GM19438 (cell line): Measurements from ENCODE around the gene DCC.
"Not testable (repeated sequence)": the region's sequence is repeated elsewhere in the genome, so short reads cannot be mapped to it uniquely, and the experiment has no call there.

Experiments
- ATAC-seq: cut with Tn5 transposase; IDR thresholded peaks from one replicate; pipeline ENCODE4 v1.9.1; 2021; ENCODE audit warnings: low read depth; ENCODE audit not compliant: unreplicated experiment

The DCC gene

DNA sequence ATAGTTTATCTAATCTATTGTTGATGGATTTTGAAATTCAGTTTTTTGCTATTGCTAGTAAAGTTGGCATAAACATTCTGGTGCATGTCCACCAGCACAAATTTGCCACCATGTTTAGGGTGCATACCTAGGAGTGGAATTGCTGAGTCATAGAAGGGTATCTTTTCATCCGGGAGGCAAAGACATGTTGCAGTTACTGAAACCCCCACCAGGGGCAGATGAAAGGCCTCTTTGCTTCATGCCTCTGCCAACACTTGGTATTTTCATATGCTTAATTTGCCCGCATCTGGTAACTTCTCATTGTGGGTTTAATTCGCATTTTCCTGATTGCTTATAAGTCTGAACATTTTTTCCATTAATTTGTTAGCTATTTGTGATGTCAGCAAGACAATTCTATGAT, 8.2 kb downstream of the DCC start:
- ATAC-seq: no peak

DNA sequence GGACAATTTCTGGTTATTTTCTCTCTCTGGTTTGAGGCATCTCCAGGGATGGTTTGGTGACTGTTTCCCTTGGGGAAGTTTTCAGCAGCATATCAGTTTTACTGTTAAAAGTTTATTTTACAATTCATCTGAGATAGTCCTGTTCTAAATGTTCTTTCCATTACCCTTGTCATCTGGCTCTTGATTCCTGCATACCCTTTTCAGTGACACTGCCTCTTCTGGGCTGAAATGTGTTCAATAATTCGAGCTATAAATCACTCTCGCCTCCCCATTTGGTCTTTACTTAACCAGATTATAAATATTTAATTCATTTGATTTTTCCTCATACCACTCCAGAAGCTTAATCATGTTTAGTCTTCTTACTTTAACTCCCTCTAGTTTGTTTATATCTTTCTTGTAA, 9.5 kb downstream of the DCC start:
- ATAC-seq: no peak

DNA sequence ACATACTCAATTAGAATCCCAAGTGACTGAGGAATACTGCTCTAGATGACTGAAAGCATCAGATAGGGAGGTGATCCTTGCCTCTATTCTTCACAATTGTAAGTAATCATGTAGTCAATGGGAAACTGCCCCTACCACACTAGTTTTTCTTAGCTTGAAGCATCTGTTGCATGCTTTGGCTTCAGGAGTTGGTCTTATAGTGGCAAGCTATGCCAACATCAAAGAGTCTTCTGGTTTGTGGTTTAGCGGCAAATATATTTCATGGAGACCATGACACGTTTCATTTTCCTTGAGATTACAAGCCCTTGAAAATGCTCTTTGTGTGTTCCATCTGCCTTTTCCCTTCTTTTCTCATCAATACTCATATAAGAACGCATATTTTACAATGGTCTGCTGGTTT, 12.9 kb downstream of the DCC start:
- no peak for ATAC-seq

DNA sequence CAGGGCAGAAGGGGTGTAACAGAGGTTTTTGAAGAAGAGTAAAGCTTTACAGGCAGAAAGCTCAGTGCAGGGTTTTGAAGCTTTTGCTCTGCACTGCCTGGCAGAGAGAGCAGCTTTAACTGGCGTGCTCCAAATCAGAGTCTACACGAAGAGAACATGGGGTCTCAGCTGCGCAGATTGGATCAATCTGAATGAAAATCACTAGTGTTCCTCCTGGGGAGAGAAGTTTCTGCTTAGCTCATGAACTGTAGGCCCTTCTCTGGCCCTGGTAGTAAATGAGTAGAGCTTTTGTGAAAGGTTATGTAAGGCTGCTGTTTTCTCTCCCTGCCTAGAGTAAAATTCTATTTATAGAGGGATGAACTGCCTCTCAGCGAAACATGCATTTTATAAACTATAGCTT, 13.6 kb downstream of the DCC start:
- ATAC-seq: no peak

DNA sequence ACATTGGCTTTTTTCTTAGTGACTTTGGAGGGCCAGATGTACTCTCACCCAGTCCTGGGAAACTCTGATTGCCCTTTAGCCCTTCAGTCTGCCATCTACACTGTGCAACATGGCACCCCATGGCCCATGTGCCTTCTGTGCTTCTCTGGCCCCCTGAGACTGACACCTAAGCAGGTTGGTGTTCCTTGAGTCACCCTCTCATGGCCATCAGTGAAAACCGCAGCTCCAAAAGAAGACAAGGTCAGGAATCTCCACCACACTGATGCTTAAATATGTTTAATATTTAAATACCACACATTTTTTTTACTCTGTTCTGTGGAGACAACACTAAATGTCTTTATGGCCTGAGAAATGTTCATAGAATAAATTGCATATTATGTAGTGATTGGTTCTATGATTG, 23.9 kb downstream of the DCC start:
- ATAC-seq: no peak

DNA sequence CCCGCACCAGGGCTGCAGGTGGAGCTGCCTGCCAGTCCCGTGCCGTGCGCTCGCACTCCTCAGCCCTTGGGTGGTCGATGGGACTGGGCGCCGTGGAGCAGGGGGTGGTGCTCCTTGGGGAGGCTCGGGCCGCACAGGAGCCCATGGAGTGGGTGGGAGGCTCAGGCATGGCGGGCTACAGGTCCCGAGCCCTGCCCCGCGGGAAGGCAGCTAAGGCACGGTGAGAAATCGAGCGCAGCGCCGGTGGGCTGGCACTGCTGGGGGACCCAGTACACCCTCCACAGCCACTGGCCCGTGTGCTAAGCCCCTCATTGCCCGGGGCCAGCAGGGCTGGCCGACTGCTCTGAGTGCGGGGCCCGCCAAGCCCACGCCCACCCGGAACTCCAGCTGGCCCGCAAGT, 26.9 kb downstream of the DCC start:
- not testable (repeated sequence) for ATAC-seq

DNA sequence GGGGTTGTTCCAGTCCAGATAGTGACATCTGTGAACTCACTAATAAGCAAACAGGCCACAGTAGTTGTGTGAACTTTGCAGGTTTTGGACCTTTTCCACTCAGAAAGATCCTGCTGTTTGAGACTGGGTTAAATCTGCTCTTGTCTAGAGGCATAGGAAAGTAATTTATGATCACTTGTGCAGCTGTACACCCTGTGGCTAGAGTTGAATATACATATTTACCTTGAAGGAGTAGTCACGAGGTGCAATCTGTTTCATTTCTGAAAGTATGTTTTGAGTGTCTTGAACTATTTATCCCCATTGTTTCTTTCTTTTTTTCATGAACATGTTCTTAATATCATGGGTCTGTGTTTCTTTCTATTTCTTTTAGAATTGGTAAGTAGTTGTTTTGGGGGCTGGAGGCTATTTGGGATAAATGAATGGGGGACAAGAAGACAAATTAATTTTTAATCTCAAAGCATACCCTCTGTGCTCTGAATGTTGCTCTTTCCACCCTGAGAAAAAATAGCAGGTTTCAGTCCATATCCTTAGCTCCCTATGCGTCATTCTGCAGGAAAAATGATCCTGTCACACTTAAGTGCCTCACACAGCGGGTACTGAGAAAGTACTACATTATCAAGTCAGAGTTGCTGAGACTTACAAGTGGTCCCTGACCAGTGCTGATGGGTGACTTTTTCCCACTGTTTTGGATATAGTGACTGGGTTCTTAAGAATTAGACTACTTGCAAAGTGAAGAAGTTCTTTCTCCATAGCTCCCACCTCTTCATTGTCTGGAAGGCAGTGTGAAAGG, 28.2 kb downstream of the DCC start:
- ATAC-seq: no peak

DNA sequence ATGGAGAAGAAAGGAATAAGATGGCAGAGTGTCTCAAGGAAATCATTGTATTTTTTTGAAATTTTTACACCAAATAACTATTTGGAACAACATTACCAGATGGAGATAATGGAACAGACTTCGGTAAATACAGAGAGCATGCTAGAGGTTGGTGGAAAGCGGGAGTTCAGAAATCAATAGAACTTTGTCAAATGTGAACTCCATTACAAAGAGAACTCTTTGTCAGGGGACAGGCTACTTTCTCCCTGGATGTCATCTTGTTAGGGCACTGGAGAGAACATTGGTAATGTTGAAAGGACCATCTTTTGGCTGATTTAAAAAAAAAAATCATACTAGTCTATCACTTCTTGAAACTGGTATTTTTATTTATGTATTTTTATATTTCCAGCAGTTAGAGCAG, 30.8 kb downstream of the DCC start:
- ATAC-seq: no peak

DNA sequence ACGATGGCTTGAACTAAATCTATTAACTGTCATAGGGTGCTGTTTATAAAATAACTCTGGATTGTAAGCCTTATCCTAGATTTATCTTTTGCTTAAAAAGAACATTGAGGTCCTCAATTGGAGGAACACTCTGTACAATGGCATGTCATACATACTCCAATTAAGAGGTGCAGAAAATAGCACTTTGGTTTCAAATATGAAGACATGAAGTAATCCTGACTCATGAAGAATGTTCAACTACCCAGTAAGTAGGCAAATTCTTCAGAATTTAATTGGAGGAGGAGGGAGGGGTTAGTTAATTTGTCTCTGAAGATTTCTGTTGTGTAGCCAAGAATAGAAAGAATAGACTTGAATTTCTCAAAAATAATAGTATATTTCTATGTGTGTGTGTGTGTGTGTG, 36.1 kb downstream of the DCC start:
- ATAC-seq: no peak

DNA sequence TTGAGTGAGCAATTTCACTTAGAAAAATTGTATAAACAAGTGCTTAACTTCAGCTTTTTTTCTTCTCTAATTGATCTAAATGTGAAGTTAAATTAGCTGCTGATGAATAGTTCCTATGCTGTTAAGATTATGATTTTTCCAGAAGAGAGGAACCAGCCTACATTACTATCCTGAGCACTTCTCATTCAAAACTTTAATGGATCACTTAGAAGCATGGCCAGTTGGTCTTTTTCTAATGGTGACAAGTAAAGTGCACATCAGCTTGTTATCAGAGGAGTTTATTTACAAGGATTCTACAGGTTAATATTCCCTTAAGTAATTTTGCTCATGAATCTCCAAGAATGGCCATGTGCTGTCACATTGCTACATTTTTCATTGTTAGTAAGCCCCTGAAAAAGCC, 37.1 kb downstream of the DCC start:
- ATAC-seq: no peak

DNA sequence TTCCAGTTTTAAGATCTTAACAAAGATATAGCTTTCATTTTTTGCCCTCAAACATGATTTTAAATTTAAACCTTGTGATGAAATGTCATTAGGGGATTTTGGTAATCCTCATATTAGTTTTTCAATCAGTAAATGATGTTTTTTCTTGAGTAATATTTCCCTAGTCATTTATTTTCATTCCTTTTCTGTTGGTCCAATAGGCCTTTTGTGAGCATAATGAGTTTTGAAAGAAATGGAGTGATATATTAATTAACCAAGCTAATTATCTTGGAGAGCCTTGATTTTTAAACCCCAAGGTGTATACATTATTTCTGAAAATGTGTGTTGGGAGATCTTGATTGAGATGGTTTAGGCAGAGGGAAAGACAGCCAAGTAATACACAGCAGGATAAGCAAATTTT, 46.3 kb downstream of the DCC start:
- ATAC-seq: no peak

DNA sequence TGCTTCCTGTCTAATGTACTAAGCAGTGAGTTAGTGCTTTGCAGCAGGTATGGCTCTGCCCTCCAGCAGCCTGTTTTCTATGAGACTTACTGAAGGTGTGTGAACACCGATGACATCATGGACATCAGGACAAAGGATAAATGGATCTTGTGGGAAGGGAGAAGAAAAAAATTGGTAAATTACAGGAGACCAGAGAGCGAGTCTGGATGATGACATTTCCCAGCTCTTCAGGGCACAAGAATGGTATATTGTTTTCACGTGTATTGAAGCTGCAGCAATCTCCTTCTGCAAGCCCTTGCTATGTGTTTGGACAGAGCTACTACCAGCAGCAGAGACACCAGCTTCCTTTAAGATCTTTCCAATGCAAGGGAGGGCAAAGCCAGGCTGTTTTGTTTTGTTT, 47.2 kb downstream of the DCC start:
- no peak for ATAC-seq

DNA sequence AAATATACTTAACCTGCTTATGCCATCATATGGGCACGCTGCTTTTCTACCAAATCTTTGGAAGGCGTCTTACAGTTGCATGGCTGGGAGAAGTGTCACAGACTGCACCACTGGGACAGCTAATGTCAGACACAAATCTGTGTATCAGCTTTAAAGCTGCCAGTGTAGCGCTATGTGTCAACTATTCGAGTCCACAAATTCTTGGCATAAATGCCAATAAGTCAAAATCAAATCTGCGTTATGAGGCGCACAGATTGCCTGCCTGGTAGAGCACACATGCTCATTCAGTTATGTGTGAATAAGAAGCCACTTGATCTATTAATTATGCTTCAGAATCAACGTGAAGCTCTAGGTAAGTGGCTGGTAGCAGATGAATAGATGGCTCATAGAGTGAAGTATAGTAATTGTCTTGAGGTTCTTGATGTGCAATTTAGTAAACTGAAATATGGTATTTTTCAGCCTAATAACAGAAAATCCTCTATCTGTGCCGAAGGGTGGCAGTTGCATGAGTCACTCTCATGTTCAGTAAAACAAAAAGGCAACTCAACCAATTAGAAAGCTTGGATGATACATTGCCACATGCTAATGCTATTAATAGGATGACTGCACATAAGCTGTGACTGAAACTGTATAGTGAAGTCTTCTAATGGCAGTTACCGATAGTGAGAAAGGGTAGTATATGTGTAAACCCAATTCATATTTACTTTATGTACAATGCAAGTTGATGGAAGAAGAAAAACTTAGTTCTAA, 52.0 kb downstream of the DCC start:
- ATAC-seq: no peak

DNA sequence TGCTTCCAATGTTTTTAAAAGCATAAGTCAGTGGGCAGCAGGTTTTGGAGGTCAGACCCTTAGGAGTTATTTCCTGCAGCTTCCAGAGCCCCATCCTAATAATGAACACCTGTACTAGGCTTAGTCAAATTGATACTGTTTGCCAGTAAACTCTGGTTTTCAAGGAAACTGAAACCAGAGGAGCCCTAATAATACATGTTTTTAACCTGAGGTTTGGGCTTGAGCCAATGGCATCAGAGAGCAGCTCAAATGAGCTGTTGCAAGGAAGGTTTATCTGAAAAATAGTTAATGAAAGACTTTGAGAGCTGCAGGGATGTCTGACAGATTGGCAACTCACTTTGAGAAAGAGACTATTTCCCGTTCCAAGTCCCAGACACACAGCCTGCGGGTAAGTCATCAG, 54.6 kb downstream of the DCC start:
- ATAC-seq: peak; percentile 73

DNA sequence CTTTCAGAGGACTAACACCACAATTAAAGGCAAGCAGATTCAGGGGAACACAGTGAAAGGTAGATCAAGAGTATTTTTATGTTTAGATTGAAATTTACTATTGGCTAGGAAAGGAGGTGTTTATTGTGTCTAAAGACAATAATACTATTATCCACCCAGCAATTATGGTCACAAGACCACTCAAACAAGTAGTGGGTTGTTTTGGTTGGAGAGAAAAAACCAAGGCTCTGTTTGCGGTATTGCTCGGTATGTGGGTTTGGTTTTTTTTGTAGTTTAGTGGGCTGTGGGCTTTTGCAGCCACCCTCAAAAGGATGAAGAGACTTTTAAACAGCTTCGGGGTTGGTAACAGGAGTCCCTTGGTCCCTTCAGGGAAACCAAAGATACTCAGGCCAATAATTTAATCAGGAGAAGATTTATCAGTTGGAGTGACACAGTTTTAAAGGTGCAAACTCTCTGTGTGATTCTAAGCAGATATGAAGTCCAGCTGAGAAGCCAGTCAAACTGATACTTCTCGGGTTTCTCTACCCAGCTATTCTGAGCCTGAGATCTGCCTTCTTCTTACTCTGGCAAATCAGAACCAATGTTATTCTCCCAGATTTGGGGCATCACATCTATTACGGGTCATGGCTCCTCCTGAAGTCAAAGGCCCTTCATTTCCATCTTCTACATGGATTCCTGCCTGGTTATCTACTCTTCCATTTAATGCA, 55.3 kb downstream of the DCC start:
- no peak for ATAC-seq

DNA sequence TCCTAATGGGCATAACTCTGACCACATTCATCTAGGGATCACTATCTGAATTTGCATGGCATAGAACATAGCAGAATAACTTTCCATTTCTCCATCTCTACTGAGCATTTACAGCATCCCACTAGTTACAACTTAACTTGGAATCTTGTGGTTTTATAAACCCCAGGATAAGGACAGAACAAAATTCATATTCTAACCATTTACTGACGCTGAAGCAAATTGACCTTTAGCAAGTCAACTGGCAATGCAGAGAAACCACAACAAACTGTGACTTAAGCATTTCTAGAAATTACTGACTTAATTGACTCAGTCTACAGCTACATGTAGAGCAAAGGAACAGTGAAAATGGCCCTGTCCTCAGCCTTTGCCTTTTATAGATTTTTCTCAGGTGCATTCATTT, 61.2 kb downstream of the DCC start:
- ATAC-seq: no peak

DNA sequence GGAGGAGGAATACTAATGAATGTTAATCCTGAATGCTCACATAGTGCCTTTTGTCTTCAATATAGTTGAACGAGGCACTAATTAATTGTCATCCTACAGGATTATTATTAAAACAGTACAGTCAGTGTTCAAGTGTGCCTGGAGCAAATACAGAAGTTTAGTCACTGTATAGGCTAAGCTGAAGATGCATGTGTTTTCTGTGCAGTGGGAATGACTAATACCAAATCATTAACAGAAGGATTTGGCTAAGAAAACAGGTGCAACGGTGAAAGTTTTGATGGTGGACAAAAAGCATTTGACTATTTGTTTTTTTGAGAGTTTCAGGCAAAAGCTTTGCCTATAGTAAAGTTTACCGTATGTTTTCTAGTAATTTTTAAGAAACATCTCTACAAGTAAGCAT, 62.8 kb downstream of the DCC start:
- no peak for ATAC-seq

DNA sequence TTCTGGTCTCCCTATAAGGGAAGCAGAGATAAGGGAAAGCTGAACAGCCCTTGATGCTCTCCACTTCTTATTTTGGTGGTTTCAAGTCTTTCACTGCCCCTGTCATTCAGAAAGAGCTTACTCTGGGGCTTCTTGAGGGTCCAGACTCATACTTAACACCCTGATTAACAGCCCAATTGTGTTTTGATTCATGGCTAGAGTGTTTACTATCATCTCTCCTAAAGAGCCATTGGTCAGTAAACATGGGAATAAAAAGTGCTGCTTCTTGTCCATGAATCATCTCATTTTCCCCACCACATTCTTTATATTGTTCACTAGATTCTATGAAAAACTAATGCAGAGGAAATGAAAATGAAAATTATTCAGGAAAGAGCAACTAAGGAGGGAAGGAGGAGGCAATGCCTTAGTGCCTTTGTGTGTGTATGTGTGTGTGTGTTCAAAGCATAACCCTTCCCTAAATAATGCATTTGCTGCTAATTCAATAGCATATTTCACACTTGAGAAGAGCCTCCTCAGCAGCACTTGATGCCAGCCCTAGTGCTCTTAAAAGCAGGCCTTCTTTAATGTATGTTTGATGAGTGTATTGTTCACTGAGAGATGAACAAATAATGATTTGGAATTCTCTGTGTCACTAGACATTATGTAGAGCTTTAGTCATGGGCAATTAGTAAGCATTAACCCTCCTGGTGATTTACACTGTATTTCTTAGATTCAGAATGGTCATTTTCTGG, 63.5 kb downstream of the DCC start:
- ATAC-seq: no peak

DNA sequence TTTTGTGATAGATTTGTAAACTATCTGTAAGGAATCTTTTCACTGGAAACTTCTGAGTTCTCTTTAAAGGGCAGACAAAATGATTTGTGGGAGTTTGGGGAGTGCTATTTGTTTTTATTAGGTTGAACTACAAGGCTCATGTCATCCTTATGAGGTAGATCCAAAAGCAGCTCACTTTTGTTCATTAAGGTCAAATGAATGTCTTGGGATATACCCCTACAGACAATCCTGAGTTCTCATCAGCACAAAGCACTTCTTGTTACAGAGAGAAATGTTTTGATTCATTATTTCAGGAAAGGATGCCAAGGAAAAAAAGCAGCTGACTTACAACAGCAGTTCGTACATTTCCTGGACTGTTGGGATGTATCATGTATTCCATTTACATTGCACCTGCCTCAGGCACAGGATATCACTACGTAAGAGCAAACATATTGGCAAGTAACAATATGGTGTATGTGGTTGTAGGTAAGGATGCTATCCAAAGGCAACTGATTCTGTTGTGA, 68.9 kb downstream of the DCC start:
- no peak for ATAC-seq

DNA sequence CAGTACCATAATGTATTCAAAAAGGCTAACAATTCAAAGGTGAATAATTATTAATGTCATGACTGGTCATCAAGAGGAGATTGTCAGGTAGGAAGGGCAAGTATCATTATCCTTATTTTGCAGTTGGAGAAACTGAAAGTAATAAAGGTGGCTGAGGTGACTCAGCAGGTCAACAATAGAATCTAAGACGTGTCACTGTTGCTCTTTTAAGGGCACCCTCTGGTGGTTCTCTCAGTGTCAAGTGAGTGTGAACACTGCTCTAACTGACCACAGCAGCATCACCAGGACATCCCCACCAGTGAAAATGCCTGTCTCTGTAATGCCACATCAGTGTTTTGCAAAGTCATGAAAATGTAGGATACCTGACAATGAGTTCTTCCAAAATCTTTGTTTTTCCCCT, 69.7 kb downstream of the DCC start:
- ATAC-seq: peak; percentile 87

DNA sequence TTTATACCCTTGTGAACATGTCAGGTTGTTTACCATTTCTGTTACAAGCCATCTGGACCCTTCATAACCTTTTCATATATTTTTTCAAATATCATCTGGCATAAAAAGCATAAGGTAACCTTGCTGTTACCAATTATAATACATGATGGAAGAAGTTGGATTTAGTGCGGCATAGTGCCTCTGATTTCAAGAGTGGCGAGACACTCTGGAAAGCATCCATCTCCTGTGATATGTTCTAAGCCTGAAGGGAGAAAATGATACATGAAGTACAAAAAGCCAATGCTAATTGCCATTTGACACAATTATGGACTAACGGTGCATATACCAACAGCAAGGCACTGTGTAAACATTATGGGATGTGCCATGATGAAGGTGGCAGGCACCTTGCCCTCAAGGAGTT, 75.1 kb downstream of the DCC start:
- no peak for ATAC-seq
